GM19239 (cell line): ENCODE measurements around the gene COG4.

ENCODE experiments used
- DNase-seq: peaks from one replicate; pipeline ENCODE4 v3.0.0; 2011; ENCODE audit warnings: low spot score; ENCODE audit not compliant: insufficient read length
- FAIRE-seq: peaks from 2 replicates; lab custom pipeline; 2011; peaks lifted over from hg19 to GRCh38; lab: Jason Lieb, UNC

Gene COG4

GRCh38 chr16:70482624-70483023, 40.7 kb downstream of the COG4 start:
- no peak for DNase-seq
- no peak for FAIRE-seq

GRCh38 chr16:70481929-70482536, 41.3 kb downstream of the COG4 start:
- FAIRE-seq (no peak), DNase-seq (no peak)

- FAIRE-seq: no peak
- DNase-seq: no peak
These were observed 42.9 kb downstream of the COG4 start for GRCh38 chr16:70480127-70481105.

GRCh38 chr16:70478912-70479341, 44.4 kb downstream of the COG4 start:
- DNase-seq (no peak), FAIRE-seq (no peak)

- FAIRE-seq (no peak), DNase-seq (no peak)
These were observed 45.2 kb downstream of the COG4 start for GRCh38 chr16:70478169-70478568.

- DNase-seq (peak; percentile 99), FAIRE-seq (peak; percentile 99)
These were observed 46.9 kb downstream of the COG4 start for GRCh38 chr16:70476272-70477020.

- DNase-seq: no peak
- FAIRE-seq: no peak
These were observed 48.1 kb downstream of the COG4 start for GRCh38 chr16:70475054-70475871.

GRCh38 chr16:70474320-70475053, 48.9 kb downstream of the COG4 start:
- DNase-seq (no peak), FAIRE-seq (no peak)

GRCh38 chr16:70473446-70474319, 49.7 kb downstream of the COG4 start:
- FAIRE-seq: peak; percentile 11

GRCh38 chr16:70472786-70473433, 50.4 kb downstream of the COG4 start:
- DNase-seq (no peak), FAIRE-seq (no peak)

More at GRCh38 chr16:70473446-70474319, 49.7 kb downstream of the COG4 start:
- DNase-seq: no peak

GRCh38 chr16:70470927-70471341, 52.4 kb downstream of the COG4 start:
- FAIRE-seq: no peak
- DNase-seq: no peak

- FAIRE-seq: no peak
- DNase-seq: no peak
These were observed 53.0 kb downstream of the COG4 start for GRCh38 chr16:70470141-70470926.

GRCh38 chr16:70468776-70469525, 54.4 kb downstream of the COG4 start:
- no peak for DNase-seq
- no peak for FAIRE-seq

- FAIRE-seq: no peak
- no peak for DNase-seq
These were observed 55.7 kb downstream of the COG4 start for GRCh38 chr16:70467608-70468007.

GRCh38 chr16:70467113-70467512, 56.2 kb downstream of the COG4 start:
- FAIRE-seq: no peak
- DNase-seq: no peak

GRCh38 chr16:70466805-70467076, 56.6 kb downstream of the COG4 start:
- DNase-seq (no peak), FAIRE-seq (no peak)
